Fibroblast of skin of right biceps (primary cell): ENCODE results near the gene NEXMIF.
"Not testable (repeated sequence)": the region's sequence is repeated elsewhere in the genome, so short reads cannot be mapped to it uniquely, and the experiment has no call there.

Experiments
- DNase-seq: peaks from one replicate; pipeline ENCODE4 v3.0.0-alpha.2; 2013

Gene NEXMIF

DNA sequence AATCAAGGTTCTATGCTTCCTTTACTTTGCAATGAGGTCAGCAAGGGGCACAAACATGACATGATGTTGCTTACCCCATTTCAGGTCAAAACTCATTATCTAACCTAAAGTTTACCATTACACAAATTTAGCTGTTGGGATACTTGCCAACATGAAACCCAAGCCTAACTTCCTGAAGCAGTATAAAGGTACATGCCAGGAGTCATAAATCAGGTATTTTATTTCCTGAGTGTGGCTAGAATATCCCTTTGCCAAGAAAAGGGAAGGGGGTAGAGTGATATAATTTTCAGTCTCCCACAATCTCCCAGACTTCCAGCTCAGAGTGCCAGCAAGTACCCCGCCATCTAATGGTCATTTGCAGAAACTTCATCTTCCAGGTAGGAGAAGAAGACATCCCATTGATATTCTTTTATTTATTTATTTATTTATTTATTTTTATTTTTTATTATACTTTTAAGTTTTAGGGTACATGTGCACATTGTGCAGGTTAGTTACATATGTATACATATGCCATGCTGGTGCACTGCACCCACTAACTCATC lies 136.6 kb downstream of the NEXMIF start:
- DNase-seq, result no peak

DNA sequence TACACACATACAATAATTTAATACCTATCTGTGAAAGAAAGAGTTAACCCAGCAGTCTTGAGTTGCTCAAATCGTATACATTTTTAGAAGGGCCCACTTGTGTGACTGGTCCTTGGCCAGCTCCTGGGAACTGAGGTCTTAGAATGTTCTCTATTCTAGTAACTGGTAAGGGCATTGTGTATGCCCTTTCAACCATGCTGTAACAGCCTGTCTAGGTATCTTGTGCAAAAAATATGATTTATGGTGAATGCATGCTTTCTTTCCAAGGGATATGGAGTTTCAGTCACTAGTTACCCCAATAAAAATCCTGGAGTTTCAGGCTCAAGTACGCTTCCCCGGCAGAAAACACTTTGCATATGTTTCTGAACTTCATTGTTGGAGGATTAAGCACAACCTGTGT lies 140.6 kb downstream of the NEXMIF start:
- DNase-seq, result no peak

DNA sequence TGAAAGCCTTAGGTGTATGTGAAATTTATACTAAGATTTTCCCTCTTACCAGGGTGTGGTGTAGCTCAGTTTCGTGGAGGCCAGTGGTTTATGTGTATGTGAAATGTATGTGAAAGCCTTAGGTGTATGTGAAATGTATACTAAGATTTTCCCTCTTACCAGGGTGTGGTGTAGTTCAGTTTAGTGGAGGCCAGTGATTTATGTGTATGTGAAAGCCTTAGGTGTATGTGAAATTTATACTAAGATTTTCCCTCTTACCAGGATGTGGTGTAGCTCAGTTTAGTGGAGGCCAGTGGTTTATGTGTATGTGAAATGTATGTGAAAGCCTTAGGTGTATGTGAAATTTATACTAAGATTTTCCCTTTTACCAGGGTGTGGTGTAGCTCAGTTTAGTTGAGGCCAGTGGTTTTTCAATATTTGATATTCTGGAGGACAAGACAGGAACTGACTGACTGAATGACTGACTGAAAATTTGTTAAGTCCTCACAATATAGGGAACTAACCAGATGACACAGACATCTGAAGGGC lies 143.7 kb downstream of the NEXMIF start:
- no peak for DNase-seq

GRCh38 chrX:74779175-74779574 lies 146.1 kb downstream of the NEXMIF start:
- no peak for DNase-seq

DNA sequence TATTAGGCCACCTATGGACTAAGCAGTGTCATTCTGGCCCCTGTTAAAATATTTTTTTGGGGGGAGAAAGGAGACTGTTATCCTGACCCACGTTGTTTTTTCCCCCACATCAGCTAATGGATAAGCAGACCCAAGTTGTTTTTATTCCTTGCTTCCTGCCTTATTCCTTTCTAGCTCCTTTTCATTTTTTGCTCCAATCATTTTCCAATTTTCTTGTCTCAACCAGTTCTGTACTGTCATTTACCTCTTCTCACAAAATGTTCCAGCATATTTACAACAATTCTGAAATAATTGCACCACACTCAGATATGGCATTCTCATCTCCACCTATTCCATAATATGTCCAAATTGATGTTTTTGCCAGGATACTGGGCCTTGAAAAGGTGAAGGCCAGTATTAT lies 150.3 kb downstream of the NEXMIF start:
- no peak for DNase-seq

DNA sequence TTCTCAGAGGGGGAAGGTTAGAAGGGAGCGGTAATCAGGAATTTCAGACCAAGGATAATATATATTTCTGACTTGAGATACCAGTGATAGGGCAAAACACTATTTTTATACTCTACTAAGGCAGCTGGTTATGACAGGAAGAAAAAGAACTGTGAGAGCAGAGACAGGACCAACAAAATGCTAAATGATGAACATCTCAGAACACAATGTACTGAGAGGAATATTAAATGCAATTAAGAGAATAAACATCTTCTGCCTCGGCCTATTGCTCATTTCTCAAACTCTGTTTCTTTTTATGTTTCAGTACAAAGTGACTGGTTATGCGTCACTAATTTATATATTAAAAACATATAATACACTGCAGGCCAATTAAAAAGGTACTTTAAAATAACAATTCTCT lies 188.8 kb downstream of the NEXMIF start:
- no peak for DNase-seq

DNA sequence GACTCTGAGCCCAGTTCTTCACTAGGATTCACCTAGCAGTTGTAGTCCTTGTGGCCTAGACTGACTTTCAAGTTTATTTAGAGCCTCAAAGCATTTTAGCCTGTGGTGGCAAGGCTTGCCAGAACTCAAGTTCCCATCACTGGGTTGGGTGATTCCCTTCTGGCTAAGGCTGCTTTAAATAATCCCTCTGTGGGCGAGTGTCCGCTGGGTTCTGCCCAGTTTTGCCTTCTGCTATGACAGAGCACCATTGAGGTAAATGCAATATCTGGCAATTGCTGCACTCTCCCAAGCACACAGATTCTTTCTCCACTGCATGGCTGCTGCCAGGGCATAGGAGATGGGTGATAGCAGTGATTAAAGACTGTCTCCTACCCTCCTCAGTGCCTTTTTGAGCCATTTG lies 220.0 kb downstream of the NEXMIF start:
- no peak for DNase-seq

GRCh38 chrX:74701343-74701742 lies 223.9 kb downstream of the NEXMIF start:
- not testable (repeated sequence) for DNase-seq

DNA sequence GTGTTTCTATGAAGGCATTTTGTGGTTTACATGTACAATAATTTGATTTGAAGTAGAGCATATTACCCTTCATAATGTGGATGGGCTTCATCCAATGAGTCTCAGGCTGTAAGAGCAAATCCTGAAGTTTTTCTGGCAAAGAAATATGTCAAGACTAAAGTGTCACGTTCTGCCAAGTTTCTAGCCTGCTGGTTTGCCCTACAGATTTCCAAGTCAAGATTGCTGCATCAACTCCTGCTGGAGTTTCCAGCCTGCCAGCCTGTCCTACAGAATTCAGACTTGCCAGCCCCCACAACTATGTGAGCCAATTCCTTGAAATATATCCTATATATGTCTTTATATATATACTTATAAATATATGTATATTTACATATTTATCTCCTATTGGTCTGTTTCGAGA lies 240.8 kb downstream of the NEXMIF start:
- no peak for DNase-seq
